OCI-LY3 (cell line): ENCODE data around the gene UGP2.

ENCODE experiments used
- H2AFZ ChIP-seq: fragments of 200-600, 300-600 bp; shearing (Covaris generic); 2 replicates; pipeline ENCODE4 v1.6.0; 2014; ENCODE audit warnings: antibody characterized with exemption, low read depth, low read length
- H3K27ac ChIP-seq: fragments of 200-600, 300-600 bp; sonication (generic); 2 replicates; pipeline ENCODE4 v1.5.1; 2014; ENCODE audit warnings: mild to moderate bottlenecking, low read length, moderate library complexity, mixed read lengths
- H3K27me3 ChIP-seq: fragments of 200-600, 300-600 bp; sonication (generic); 2 replicates; pipeline ENCODE4 v1.6.1; 2014; ENCODE audit warnings: low read depth, low read length, mixed read lengths
- H3K36me3 ChIP-seq: fragments of 200-600, 300-600 bp; sonication (generic); replicated peaks from 2 replicates; pipeline ENCODE3; 2014; ENCODE audit warnings: low read depth, low read length, mixed read lengths
- H3K4me1 ChIP-seq: fragments of 300-600, 200-600 bp; sonication (generic); 2 replicates; pipeline ENCODE4 v1.6.1; 2014; ENCODE audit warnings: low read length, mixed read lengths
- H3K4me2 ChIP-seq: fragments of 200-600, 300-600 bp; sonication (generic); 2 replicates; pipeline ENCODE4 v1.6.1; 2014; ENCODE audit warnings: low read length, mixed read lengths
- H3K4me3 ChIP-seq: fragments of 300-600, 200-600 bp; sonication (generic); 2 replicates; pipeline ENCODE4 v1.5.1; 2014; ENCODE audit warnings: antibody characterized with exemption, mild to moderate bottlenecking, low read length, moderate library complexity
- H3K79me2 ChIP-seq: fragments of 300-600, 200-600 bp; shearing (Covaris generic); 2 replicates; pipeline ENCODE4 v1.6.1; 2014; ENCODE audit warnings: mild to moderate bottlenecking, low read length, mixed read lengths
- H3K9ac ChIP-seq: fragments of 300-600, 200-600 bp; shearing (Covaris generic); 2 replicates; pipeline ENCODE4 v1.6.0; 2014; ENCODE audit warnings: mild to moderate bottlenecking, low read length, moderate library complexity
- H3K9me3 ChIP-seq: fragments of 200-600, 300-600 bp; shearing (Covaris generic); 2 replicates; pipeline ENCODE4 v1.6.1; 2014; ENCODE audit warnings: low read length, mixed read lengths; ENCODE audit not compliant: insufficient read depth
- H4K20me1 ChIP-seq: fragments of 200-600, 300-600 bp; sonication (generic); 2 replicates; pipeline ENCODE4 v1.6.1; 2016; ENCODE audit warnings: low read length, mixed read lengths; ENCODE audit not compliant: insufficient read depth
- CTCF ChIP-seq: fragments of 200-600, 300-600 bp; sonication (generic); IDR thresholded peaks from 2 replicates; pipeline ENCODE4 v1.5.1; 2014; ENCODE audit warnings: antibody characterized with exemption, low read length, low read depth
- EZH2phosphoT487 ChIP-seq: fragments of 200-600 bp; shearing (Covaris generic); IDR thresholded peaks from 2 replicates; pipeline ENCODE4 v1.6.1; 2018; ENCODE audit warnings: antibody characterized with exemption, mixed run types, low read depth

UGP2 gene

GRCh38 chr2:63882395-63883105 lies 40.9 kb downstream of the UGP2 start:
- Histone ChIP-seq H3K4me3 (no peak overlapping the region), H3K9ac (no peak overlapping the region), H3K9me3 (no peaks in the 10 kb centered on the region), H3K79me2 (no peaks in the 10 kb centered on the region), H3K36me3 (peaks cover 29% of the 10 kb centered on the region), H3K4me1 (no peaks in the 10 kb centered on the region), H3K27ac (no peak overlapping the region), H4K20me1 (no peaks in the 10 kb centered on the region), H2AFZ (no peak overlapping the region), H3K4me2 (no peak overlapping the region), H3K27me3 (no peaks in the 10 kb centered on the region)
- TF ChIP-seq EZH2phosphoT487 (no peak), CTCF (no peak)

- no peaks in the 10 kb centered on the region for H3K27me3 ChIP-seq
- H3K4me2 ChIP-seq: no peak overlapping the region
- peaks cover 54% of the 10 kb centered on the region for H3K36me3 ChIP-seq
- TF ChIP-seq CTCF: no peak
- TF ChIP-seq EZH2phosphoT487: no peak
- H3K9ac ChIP-seq: no peak overlapping the region
- no peak overlapping the region for H3K27ac ChIP-seq
- no peaks in the 10 kb centered on the region for H3K9me3 ChIP-seq
- no peak overlapping the region for H3K4me3 ChIP-seq
- no peak overlapping the region for H2AFZ ChIP-seq
- H3K4me1 ChIP-seq: no peaks in the 10 kb centered on the region
- H3K79me2 ChIP-seq: no peaks in the 10 kb centered on the region
- H4K20me1 ChIP-seq: no peaks in the 10 kb centered on the region
Observed at GRCh38 chr2:63886445-63886844, 44.7 kb downstream of the UGP2 start.

GRCh38 chr2:63888053-63888452 lies 46.4 kb downstream of the UGP2 start:
- H3K27ac ChIP-seq: no peak overlapping the region
- no peak overlapping the region for H2AFZ ChIP-seq
- no peaks in the 10 kb centered on the region for H3K79me2 ChIP-seq
- H3K4me3 ChIP-seq: no peak overlapping the region
- H3K4me1 ChIP-seq: no peaks in the 10 kb centered on the region
- no peak overlapping the region for H3K9ac ChIP-seq
- no peaks in the 10 kb centered on the region for H3K9me3 ChIP-seq
- H3K4me2 ChIP-seq: no peak overlapping the region
- H3K36me3 ChIP-seq: peaks cover 61% of the 10 kb centered on the region
- no peaks in the 10 kb centered on the region for H4K20me1 ChIP-seq
- no peaks in the 10 kb centered on the region for H3K27me3 ChIP-seq
- TF ChIP-seq EZH2phosphoT487 (no peak), CTCF (no peak)

GRCh38 chr2:63888490-63889402 lies 47.0 kb downstream of the UGP2 start:
- Histone ChIP-seq H2AFZ (no peak overlapping the region), H4K20me1 (no peaks in the 10 kb centered on the region), H3K9ac (no peak overlapping the region), H3K4me3 (no peak overlapping the region), H3K79me2 (no peaks in the 10 kb centered on the region), H3K9me3 (no peaks in the 10 kb centered on the region), H3K36me3 (peaks cover 60% of the 10 kb centered on the region), H3K4me2 (no peak overlapping the region), H3K27ac (no peak overlapping the region), H3K4me1 (no peaks in the 10 kb centered on the region), H3K27me3 (no peaks in the 10 kb centered on the region)
- TF ChIP-seq EZH2phosphoT487 (no peak), CTCF (peak; percentile 79)
